ENCODE results near the gene RIN3. TPM values are rescaled to one million over a fixed set of nuclear protein-coding genes. Genes with fewer than 3 reads are reported as not detected.
"Not testable (repeated sequence)": the region's sequence is repeated elsewhere in the genome, so short reads cannot be mapped to it uniquely, and the experiment has no call there.

RIN3 gene
- total RNA-seq, 2 donors from 2014 or later: 6.6 to 11.8 TPM

GRCh38 chr14:92679246-92679645 is 165.7 kb downstream of the RIN3 start:
- DNase-seq (ENCODE audit: low spot score): no peak
- Histone ChIP-seq H3K9me3 (no peaks in the 10 kb centered on the region), H3K27me3 (no peaks in the 10 kb centered on the region), H3K4me3 (no peak overlapping the region), H3K4me1 (no peaks in the 10 kb centered on the region), H3K27ac (no peak overlapping the region), H3K36me3 (peaks cover 20% of the 10 kb centered on the region)
- no peak for TF ChIP-seq CTCF (IDR thresholded peaks at IDR 0.05)

GRCh38 chr14:92680330-92680729 is 166.7 kb downstream of the RIN3 start:
- peak overlapping the region in 1 of 2 donors; percentile 15 for H3K27ac ChIP-seq
- not testable (repeated sequence) for H3K9me3 ChIP-seq; H3K4me3 ChIP-seq; H3K27me3 ChIP-seq; DNase-seq (ENCODE audit: low spot score); H3K4me1 ChIP-seq
- H3K36me3 ChIP-seq: peaks cover 25% of the 10 kb centered on the region

GRCh38 chr14:92680781-92681650 is 167.4 kb downstream of the RIN3 start:
- peaks cover 32% of the 10 kb centered on the region for H3K36me3 ChIP-seq
- peak overlapping the region in 1 of 2 donors; percentile 15 for H3K27ac ChIP-seq
- peak; percentile 95 to 96 for TF ChIP-seq CTCF (IDR thresholded peaks at IDR 0.05)
- H3K4me3 ChIP-seq: no peak overlapping the region
- no peak for DNase-seq (ENCODE audit: low spot score)
- H3K27me3 ChIP-seq: no peaks in the 10 kb centered on the region
- H3K9me3 ChIP-seq: no peaks in the 10 kb centered on the region
- no peaks in the 10 kb centered on the region for H3K4me1 ChIP-seq

- no peaks in the 10 kb centered on the region for H3K9me3 ChIP-seq
- H3K4me1 ChIP-seq: peaks cover 0 to 12% of the 10 kb centered on the region in 2 donors
- no peak for DNase-seq (ENCODE audit: low spot score)
- H3K4me3 ChIP-seq: no peak overlapping the region
- TF ChIP-seq CTCF (IDR thresholded peaks at IDR 0.05): no peak
- H3K27me3 ChIP-seq: no peaks in the 10 kb centered on the region
- H3K36me3 ChIP-seq: peaks cover 30% of the 10 kb centered on the region
- H3K27ac ChIP-seq: no peak overlapping the region
These were observed 169.5 kb downstream of the RIN3 start for GRCh38 chr14:92683041-92683440.

- DNase-seq (ENCODE audit: low spot score): no peak
- Histone ChIP-seq H3K9me3 (no peaks in the 10 kb centered on the region), H3K27ac (no peak overlapping the region), H3K4me1 (peaks cover 0 to 12% of the 10 kb centered on the region in 2 donors), H3K4me3 (no peak overlapping the region), H3K36me3 (peaks cover 19% of the 10 kb centered on the region), H3K27me3 (no peaks in the 10 kb centered on the region)
- TF ChIP-seq CTCF (IDR thresholded peaks at IDR 0.05): no peak
These were observed 171.4 kb downstream of the RIN3 start for GRCh38 chr14:92684801-92685560.

- DNase-seq (ENCODE audit: low spot score): no peak
- Histone ChIP-seq H3K4me1 (peaks cover 0 to 12% of the 10 kb centered on the region in 2 donors), H3K9me3 (no peaks in the 10 kb centered on the region), H3K36me3 (peaks cover 19% of the 10 kb centered on the region), H3K4me3 (no peak overlapping the region), H3K27ac (no peak overlapping the region), H3K27me3 (no peaks in the 10 kb centered on the region)
- no peak for TF ChIP-seq CTCF (IDR thresholded peaks at IDR 0.05)
These were observed 172.3 kb downstream of the RIN3 start for GRCh38 chr14:92685784-92686355.
